Myocyte (in vitro differentiated cells): ENCODE measurements around the gene AWAT2. TPM values are rescaled to one million over a fixed set of nuclear protein-coding genes. Genes with fewer than 3 reads are reported as not detected.

ENCODE experiments used
- DNase-seq: peaks from one replicate; pipeline ENCODE4 v3.0.0-alpha.2; 2012; ENCODE audit warnings: low read depth
- total RNA-seq: library from RNA; depleted of rRNA; stranded (reverse); fragments of >200 nt; gene quantifications from 2 replicates; pipeline ENCODE4 v1.2.3, GENCODE V29; 2014

AWAT2 gene
- total RNA-seq, 1 donor from 2014 or later, result not detected

DNA sequence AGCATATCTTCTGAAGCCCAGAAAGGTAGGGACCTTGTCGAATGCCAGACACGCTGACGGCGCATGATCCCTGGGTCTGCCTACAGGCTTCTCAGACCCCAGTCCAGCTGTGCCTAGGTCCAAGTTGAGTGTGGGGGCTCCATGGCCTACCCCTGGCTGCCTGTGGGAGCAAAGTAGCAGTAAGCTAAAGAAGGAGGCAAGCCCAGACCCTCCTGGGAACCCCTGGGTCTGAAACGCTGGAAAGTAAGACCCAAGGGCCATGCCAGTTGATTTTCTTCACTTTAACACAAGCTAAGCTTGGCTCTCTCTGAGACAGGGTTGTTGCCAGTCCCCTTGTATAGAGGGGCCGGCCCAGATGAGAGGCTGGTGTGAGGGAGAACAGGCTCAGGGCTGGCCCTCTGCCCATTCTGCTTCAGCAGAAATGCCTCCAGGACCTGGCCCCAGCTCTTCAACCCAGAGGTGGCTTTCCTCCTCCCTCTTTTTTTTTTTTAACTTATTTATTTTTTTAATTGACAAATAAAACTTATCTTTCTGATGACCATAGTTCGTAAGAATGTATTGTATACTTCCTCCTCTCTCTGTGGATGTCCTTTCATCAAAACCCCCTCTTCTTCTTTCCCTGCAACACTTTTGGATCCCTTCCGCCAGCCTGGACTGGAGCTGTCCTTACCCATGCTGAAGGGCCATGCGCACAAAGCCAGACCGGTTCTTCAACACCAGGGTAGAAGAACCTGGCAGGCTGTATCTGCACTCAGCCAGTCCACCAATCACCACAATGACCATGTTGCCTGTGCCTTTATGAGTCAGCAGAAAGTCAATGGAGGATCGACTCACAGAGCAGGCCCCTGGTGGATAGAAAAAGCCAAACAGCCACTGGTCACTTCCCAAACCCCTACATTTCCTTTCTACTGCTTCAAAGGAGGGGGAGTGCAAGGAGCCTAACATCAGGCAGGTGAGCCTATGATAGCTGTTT is 7.1 kb downstream of the AWAT2 start:
- DNase-seq, result peak; percentile 8

DNA sequence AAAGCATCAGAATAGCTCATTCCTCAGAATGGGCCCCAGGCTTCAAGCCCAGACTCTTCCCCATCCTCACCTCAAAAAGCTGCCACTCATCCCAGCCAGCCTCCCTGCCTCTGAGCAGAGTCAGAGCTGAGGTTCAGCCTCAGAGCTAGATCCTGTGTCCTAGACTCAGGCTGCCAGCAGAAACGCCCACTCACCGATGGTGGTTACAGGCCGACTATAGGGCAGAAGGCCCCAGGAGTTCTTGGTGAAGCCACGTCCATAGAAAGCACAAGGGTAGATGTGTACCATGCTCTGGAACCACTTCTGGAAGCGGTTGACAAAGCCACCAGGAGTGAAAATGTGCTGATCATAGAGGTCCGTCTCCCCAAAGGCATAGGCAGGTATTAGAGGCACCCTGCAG is 7.7 kb downstream of the AWAT2 start:
- DNase-seq, result no peak

DNA sequence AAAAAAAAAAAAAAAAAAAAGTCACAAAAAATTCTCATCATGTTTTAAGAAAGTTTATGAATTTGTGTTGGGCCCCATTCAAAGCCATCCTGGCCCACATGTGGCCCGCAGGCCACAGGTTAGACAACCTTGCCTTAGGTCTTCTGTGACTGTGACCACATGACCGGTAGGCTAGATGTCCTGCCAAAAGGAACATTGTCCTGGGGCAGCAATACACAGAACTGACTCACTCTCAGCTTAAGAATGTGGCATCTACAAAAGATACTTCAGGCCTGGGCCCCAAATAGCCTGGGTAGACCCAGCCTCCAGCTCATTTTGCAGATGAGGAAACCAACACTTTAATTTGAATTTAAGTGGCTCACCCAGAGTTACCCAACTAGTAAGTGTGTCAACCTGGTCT is 10.0 kb downstream of the AWAT2 start:
- no peak for DNase-seq

DNA sequence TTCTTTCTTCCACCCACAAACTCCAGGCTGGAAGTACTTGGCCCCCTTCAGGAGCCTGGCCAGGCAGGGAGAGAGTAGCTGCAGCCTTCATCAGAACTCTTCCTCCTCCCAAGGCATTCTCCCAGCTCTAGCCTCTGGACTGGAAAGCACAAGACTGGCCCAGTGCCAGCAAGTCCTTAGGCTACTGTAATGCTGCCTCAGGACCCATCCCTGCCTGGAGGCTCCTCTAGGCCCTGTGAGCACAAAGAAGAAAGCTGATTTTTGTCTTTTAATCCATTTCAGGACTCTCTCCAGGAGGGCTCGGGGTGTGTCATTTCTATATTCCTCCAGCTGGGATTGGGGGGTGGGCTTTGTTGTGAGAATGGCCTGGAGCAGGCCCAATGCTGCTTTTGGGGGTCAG is 10.8 kb downstream of the AWAT2 start:
- no peak for DNase-seq

DNA sequence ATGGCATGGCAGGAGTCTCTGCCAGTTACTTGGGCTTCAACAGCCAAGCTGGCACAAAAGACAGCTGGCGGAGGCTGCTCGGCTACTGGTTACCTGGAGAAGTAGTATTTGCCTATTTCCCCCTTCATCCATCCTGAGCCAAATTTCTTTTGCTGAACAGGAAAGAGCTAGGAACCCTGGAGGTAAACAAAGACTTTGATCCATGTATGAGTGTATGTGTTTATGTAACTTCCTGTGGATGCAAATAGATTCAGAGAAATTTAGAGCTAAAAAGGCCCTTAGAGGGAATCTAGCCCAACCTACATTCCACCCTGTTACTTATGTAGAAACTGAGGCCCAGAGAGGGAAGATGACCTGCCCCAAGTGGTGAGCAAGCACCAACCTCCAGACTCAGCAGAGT is 11.2 kb downstream of the AWAT2 start:
- DNase-seq, result no peak

DNA sequence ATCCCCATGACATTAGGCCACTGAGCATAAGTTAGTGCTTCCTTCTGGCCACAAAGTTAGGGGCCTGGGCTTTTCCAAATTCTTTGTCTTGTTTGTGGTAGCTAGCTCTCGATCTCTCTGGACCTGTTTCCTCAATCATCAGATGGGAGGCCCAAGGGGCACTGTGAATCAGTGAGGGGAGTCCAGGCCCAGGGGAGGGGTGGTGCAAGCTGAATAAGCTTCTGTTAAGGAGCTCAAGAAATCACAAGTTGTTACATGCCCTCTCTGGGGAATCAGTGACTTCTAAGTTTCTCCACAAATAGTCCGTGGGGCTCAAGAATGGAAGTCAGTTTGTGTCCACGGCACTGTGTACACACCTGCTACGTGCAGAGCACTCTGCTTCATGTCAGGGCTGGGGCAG is 15.1 kb downstream of the AWAT2 start:
- DNase-seq, result no peak

DNA sequence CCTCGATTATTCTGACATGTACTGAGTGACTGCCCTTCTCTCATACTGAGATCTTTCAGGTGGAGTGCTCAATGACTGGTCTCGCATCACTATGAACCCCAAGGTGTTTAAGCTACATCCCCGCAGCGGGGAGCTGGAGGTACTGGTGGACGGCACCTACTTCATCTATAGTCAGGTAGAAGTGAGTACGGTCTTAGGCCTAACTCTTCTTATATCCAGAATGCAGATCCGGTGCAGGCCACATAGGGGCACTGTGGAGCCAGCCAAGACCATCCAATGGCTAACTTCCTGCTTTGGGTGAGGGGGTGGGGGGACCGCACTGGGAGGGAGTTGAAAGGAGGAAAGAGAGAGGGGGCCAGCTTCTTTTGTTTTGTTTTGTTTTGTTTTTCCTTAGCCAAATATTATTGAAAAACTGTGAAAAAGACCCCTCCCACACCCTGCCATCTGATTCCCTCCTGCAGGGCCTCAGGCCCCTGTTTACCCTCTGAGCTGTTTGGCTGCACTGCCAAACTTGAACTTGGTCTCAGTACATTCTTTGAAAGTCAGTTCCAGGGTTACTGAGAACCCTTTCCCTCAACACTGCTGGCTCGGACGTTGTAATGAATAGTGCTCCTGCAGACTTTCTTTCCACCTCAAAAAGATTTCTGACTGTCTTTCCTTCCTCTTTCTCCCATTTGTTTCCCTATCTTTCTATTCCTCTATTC is 16.2 kb downstream of the AWAT2 start:
- DNase-seq, result peak; percentile 15

DNA sequence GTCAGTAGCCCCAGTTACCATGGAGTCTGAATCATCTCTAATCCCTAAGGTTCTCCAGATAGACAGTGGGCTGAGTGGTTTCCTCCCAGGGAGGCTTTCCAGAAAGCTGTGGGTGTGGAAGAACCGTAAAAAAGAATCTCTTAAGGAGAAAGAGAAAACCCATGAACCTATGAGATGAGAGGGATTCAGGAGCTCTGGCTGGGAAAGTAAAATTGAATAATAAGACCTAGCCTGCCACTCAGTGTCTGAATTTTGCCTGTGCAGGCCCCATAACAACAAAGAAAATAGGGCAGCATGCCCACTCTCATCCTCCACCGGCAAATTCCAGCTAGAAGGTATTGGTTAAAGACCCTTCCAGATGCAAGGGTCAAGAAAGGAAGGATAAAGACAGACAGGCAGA is 16.9 kb downstream of the AWAT2 start:
- DNase-seq, result no peak

DNA sequence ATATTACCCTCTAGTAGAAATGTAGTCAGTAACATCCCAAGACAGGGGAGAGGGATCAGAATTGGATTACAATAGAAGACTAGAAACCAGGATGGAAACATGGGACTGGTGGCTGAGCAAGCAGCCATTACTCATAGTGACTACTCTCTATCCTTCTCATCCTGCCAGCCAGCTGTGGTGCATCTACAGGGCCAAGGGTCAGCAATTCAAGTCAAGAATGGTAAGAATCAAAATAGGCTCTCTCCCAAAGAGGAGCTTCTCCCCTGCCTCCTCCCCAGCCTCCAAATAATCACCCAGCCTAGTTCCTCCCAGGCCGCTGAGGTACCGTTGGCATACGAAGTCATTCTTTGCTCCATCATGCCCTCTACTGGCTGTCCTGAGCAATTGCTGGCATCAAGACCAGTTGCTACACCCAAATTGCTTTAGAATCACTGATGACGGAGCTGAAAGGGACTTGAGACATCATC is 19.4 kb downstream of the AWAT2 start:
- peak; percentile 57 for DNase-seq

DNA sequence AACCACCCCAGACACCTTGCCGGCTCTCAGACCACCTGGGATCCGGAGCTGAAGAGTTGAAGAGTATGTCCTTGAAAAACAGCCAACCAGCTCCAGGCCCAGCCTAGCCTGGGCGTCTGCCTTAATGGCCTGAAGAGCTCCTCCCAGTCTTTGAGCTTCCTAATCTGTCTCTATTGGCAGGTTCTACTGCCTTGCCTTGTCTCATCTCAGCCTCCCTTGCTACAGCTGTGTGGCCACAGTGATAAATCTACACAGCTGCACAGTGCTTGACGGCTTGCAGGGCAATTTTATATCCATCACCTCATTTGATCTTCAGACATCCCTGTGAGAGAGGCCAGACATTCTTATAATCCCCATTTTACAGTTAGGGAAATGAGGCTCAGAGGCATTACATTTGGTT is 19.9 kb downstream of the AWAT2 start:
- peak; percentile 15 for DNase-seq

DNA sequence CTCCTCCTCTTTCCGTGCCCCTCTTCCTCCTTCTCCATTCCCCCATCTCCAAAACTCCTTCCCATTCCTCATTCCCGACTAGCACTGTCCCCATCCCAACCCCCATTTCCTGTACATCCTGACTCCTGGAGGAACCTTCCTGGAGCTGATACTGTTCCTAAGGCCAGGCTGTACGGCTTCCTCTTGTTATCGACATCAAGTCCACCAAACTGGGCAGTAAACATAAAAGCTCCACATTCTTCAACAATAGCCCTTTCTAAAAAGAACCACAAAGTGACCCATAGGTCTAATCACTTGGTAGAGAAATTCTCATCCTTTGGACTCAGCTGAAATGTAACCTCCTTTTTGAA is 22.9 kb downstream of the AWAT2 start:
- no peak for DNase-seq

DNA sequence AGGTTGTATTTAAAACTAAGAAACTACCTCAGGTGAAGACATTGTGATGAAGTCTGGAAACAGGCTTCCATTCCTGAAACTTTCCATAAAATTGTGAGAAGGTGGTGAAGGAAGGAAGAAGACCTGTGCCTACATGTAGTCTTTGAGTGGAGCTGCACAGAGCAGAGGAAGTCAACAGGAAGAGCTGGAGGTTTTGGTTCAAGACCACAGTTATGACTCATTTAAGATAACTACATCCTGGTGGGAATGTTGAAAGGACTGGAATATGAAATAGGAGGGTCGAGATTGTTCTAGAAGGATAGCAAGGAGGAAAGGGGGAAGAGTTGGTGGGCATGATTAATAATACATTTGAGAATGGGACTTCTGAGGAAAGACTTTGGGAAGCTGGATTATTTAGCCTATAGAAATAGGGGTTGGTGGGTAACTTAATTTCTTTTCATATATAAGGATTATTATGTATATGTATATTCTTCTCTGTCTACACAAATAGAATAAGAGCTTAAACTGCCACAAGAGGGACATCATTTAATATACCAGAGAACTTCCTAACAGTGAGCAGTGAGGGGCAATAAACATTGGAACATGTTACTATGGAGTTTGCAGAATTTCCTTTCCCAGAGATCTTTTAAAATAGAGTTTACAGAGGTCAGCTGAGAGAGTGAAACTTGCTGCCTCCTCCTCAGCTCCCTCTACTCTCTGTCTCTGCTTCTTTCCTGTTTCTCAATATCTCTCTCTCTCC is 23.5 kb downstream of the AWAT2 start:
- no peak for DNase-seq

DNA sequence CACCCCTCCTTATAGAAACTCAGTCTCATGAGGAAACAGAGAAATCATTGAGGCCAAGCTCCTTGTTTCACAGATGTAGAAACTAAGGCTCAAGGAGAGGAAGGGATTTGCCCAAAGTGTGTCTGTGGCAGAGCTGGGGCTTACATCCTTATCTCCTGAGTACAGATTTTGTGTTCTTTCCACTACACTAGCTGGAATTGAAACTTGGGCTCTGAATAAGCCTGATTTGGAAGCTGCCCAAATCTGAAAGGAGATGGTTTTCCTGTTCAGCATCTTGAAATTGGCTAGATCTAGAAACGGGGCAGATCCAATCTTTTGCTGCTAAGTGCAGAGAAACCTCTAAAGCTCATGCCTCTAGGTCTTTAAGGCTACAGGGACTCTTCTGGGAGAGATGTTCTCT is 24.3 kb downstream of the AWAT2 start:
- DNase-seq, result no peak

DNA sequence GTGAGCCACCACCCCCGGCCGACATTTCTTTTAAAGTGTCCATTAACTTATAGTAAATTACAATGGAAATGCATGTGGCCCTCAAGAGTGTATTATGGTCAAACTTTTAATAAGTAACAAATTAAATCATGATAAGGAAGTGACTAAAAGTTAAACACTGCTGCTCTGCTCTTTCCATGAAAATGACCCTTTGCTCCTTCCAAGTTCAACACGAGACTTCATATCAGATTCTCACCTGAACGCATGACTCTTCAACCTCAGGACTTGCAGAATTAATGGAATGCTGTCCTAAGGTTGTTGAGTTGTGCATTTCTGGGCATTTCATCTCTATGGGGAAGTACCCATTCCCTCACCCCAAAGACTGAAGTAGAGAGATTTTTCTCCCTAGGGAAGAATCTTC is 27.1 kb downstream of the AWAT2 start:
- no peak for DNase-seq

DNA sequence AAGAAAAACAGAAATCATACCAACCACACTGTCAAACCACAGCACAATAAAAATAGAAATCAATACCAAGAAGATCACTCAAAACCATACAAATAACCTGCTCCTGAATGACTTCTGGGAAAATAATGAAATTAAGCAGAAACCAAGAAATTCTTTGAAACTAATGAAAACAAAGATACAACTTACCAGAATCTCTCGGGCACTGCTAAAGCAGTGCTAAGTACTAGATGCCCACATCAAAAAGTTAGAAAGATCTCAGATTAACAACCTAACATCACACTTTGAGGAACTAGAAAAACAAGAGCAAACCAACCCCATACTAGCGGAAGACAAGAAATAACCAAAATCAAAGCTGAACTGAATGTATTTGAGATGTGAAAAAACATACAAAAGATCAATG is 33.2 kb downstream of the AWAT2 start:
- no peak for DNase-seq

DNA sequence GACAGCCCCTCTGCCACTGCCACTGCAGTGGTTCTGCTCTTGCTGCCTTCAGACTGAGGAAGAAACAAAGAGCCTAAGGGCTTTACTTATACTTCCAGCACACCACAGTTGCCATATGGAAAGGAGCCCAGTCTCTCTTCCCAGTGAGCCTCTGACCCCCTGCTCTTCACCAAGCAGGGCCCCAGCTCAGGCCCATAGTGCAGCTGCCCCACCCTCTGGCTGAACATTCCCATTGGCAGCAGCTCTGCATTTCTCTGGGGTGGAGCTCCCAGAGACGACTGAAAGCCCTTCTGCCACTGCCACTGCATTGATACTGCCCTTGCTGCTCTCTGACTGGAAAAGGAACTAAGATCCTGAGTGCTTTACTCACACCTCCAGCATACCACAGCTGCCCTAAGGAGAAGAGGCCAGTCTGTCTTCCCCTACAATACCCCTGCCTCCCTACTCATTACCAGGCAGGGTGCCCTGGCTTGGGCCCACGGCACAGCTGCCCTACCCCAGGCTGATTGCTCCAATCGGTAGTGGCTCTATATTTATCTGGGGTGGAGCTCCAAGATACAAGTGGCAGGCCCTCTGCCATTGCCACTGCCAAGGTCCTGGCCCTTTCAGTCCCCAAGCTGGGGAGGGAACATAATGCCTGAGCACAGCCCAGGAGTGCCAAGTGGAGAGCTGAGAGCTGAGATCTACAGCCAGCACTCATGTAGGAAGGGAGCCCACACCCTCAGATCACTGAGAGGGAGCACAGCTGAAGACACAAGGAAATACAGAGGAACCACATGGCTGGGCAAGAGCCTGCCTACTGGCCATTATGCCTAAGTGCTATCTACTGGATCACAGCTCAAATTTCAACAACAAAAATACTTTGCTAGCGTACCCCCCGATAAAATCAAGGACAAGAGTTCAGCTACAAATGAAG is 36.0 kb downstream of the AWAT2 start:
- DNase-seq, result no peak

DNA sequence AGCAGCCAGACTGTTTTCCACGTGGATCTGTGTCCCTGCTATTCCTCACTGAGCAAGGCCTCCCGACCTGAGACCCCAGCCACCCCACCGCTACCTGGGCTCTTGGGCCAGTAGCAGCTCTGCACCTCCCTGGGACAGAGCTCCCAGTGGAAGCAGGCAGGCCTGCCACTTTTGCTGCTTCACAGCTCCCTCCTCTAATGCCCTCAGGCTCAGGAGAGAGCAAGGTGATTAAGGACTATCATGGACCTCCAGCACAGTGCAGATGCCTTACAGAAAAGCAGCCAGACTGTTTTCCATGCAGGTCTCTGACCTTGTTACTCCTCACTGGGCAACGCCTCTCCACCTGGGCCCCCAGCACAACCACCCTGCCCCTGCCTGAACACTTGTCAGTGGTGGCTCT is 37.0 kb downstream of the AWAT2 start:
- DNase-seq, result no peak

DNA sequence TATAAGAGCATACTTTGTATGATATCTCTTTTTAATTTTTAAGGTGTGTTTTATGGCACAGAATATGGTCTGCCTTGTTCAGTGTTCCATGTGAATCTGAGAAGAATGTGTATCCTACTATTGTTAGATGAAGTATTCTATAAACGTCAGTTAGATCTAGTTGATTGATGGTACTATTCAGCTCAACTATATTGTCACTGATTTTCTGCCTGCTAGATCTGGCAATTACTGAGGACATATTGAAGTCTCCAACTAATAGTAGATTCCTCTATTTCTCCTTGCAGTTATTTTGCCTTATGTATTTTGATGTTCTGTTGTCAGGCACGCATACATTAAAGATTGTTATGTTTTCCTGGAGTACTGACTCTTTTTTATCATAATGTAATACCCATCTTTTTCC is 39.8 kb downstream of the AWAT2 start:
- no peak for DNase-seq

DNA sequence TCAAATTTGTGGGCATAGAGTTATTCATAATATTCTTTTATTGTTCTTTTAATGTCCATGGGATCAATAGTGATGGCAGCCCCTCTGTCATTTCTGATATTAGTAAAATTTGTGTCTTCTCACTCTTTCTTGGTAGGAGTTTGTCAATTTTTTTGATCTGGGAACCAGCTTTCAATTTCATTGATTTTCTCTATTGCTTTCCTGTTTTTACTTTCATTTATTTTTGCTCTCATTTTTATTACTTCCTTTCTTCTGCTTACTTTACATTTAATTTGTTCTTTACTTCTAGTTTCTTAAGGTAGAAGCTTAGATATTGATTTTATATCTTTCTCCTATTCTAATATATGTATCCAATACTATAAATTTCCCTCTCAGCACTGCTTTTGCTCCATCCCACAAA is 40.7 kb downstream of the AWAT2 start:
- DNase-seq, result no peak

DNA sequence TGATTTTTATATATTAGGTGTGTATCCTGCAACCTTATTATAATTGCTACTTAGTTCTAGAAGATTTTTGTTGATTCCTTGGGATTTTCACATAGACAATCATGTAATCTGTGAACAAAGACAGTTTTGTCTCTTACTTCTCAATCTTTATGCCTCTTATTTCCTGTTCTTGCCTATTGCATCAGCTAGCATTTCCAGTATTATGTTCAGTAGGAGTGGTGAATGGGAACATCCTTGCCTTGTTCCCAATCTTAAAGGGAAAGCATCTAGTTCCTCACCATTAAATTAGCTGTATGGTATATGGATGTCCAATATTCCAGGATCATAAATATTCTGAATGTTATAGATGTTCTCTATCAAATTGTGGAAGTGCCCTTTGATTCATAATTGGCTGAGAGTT is 41.8 kb downstream of the AWAT2 start:
- no peak for DNase-seq
